Tibial nerve (tissue), 4 donors: ENCODE measurements around the gene HRC. TPM values are rescaled to one million over a fixed set of nuclear protein-coding genes. Genes with fewer than 3 reads are reported as not detected.

ENCODE experiments used
- DNase-seq, 2 donors: peaks; one replicate each; pipeline ENCODE4 v3.0.0-alpha.2; 2019; ENCODE audit warnings: low spot score in 2 of 2
- H3K27ac ChIP-seq, 4 donors: fragments of 200-600 bp; sonication (generic) in 3 of 4; one replicate each; pipeline ENCODE4 v1.5.1; 2017 to 2019; ENCODE audit warnings: mild to moderate bottlenecking in 1 of 4
- H3K27me3 ChIP-seq, 2 donors: fragments of 200-600 bp; sonication (generic) in 1 of 2; one replicate each; pipeline versions ENCODE4 v1.5.1 to v1.6.0; 2017 to 2019
- H3K36me3 ChIP-seq, 3 donors: fragments of 200-600 bp; sonication (generic); one replicate each; pipeline ENCODE4 v1.5.1; 2018 to 2019
- H3K4me1 ChIP-seq, 4 donors: fragments of 200-600 bp; sonication (generic) in 3 of 4; one replicate each; pipeline ENCODE4 v1.5.1; 2017 to 2019
- H3K4me3 ChIP-seq, 4 donors: fragments of 200-600 bp; sonication (generic) in 3 of 4; one replicate each; pipeline ENCODE4 v1.5.1; 2017 to 2019; ENCODE audit warnings: mild to moderate bottlenecking in 1 of 4, moderate library complexity in 1 of 4
- H3K9me3 ChIP-seq, 4 donors: fragments of 200-600 bp; sonication (generic) in 3 of 4; one replicate each; pipeline ENCODE4 v1.5.1; 2017 to 2019
- CTCF ChIP-seq, 5 experiments: fragments of 200-600 bp in 3 of 5; fragments of 450-650 bp in 2 of 5; sonication (generic) in 3 of 5; IDR thresholded peaks; one replicate each; pipeline ENCODE4 v1.5.1; 2016 to 2019; ENCODE audit warnings: antibody characterized with exemption in 5 of 5, mild to moderate bottlenecking in 3 of 5, moderate library complexity in 2 of 5
- EP300 ChIP-seq, 2 donors: sonication (generic); formaldehyde crosslinking; IDR thresholded peaks; one replicate each; pipeline ENCODE4 v1.6.1; 2017; ENCODE audit warnings: antibody characterized with exemption in 2 of 2, mild to moderate bottlenecking in 1 of 2
- POLR2A ChIP-seq, 2 donors: fragments of 450-650 bp; IDR thresholded peaks; one replicate each; pipeline ENCODE4 v1.6.1; 2017; ENCODE audit warnings: antibody characterized with exemption in 2 of 2, mild to moderate bottlenecking in 2 of 2, moderate library complexity in 2 of 2
- WGBS, 2 donors: methylation state at CpG; one replicate each; pipeline ENCODE4 v1.1.5; 2018; 5-methylcytosine and 5-hydroxymethylcytosine counted together
- total RNA-seq, 4 donors: library from RNA; depleted of rRNA; stranded (reverse); fragments of >200 nt; gene quantifications; one replicate each; pipeline ENCODE4 v1.1.0, GENCODE V29; 2016

Gene HRC
- total RNA-seq, 4 donors from 2014 or later, result 0.60 to 4.3 (median 2.6) TPM

GRCh38 chr19:49168421-49168820 is 13.2 kb upstream of the HRC start:
- peaks cover 0 to 12% (median 0%) of the 10 kb centered on the region in 4 donors for H3K4me1 ChIP-seq
- H3K27ac ChIP-seq, result no peak overlapping the region
- no peak overlapping the region for H3K4me3 ChIP-seq
- no peaks in the 10 kb centered on the region for H3K9me3 ChIP-seq
- DNase-seq, result no peak
- peaks cover 0 to 53% (median 0%) of the 10 kb centered on the region in 3 donors for H3K36me3 ChIP-seq
- WGBS, 2 donors, result 90 to 97% methylated on average over 23 of the region's 23 CpGs
- peaks cover 0 to 25% of the 10 kb centered on the region in 2 donors for H3K27me3 ChIP-seq
- TF ChIP-seq EP300 (IDR thresholded peaks at IDR 0.05), result no peak
- no peak for TF ChIP-seq POLR2A (IDR thresholded peaks at IDR 0.05)
- TF ChIP-seq CTCF (IDR thresholded peaks at IDR 0.05), result no peak

GRCh38 chr19:49167857-49168409 is 12.7 kb upstream of the HRC start:
- Histone ChIP-seq H3K9me3 (no peaks in the 10 kb centered on the region), H3K4me1 (peaks cover 0 to 12% (median 0%) of the 10 kb centered on the region in 4 donors), H3K4me3 (no peak overlapping the region), H3K27me3 (peaks cover 0 to 25% of the 10 kb centered on the region in 2 donors), H3K36me3 (peaks cover 0 to 48% (median 0%) of the 10 kb centered on the region in 3 donors), H3K27ac (no peak overlapping the region)
- TF ChIP-seq CTCF (IDR thresholded peaks at IDR 0.05), result no peak
- no peak for TF ChIP-seq EP300 (IDR thresholded peaks at IDR 0.05)
- TF ChIP-seq POLR2A (IDR thresholded peaks at IDR 0.05), result no peak
- WGBS, 2 donors, result 60 to 73% methylated on average over 21 to 25 of the region's 25 CpGs
- DNase-seq, result no peak

- no peaks in the 10 kb centered on the region for H3K9me3 ChIP-seq
- H3K27ac ChIP-seq, result peak overlapping the region in 2 of 4 donors; percentile 49 to 52
- TF ChIP-seq EP300 (IDR thresholded peaks at IDR 0.05), result no peak
- TF ChIP-seq POLR2A (IDR thresholded peaks at IDR 0.05), result no peak
- peaks cover 0 to 29% of the 10 kb centered on the region in 2 donors for H3K27me3 ChIP-seq
- H3K36me3 ChIP-seq, result peaks cover 0 to 27% (median 0%) of the 10 kb centered on the region in 3 donors
- WGBS, 2 donors, result 24 to 25% methylated on average over 16 to 30 of the region's 30 CpGs
- H3K4me3 ChIP-seq, result no peak overlapping the region
- DNase-seq, result no peak
- H3K4me1 ChIP-seq, result peaks cover 0 to 12% (median 0%) of the 10 kb centered on the region in 4 donors
Observed at GRCh38 chr19:49165865-49166301, 10.7 kb upstream of the HRC start.

GRCh38 chr19:49165111-49165750 is 10.0 kb upstream of the HRC start:
- Histone ChIP-seq H3K9me3 (no peaks in the 10 kb centered on the region), H3K27me3 (peaks cover 0 to 29% of the 10 kb centered on the region in 2 donors), H3K4me1 (peaks cover 0 to 12% (median 0%) of the 10 kb centered on the region in 4 donors), H3K36me3 (peaks cover 0 to 21% (median 0%) of the 10 kb centered on the region in 3 donors), H3K27ac (peak overlapping the region in 2 of 4 donors; percentile 49 to 52), H3K4me3 (no peak overlapping the region)
- TF ChIP-seq EP300 (IDR thresholded peaks at IDR 0.05) (no peak), POLR2A (IDR thresholded peaks at IDR 0.05) (no peak), CTCF (IDR thresholded peaks at IDR 0.05) (no peak)
- no peak for DNase-seq
- WGBS, 2 donors, result 46 to 54% methylated on average over 24 of the region's 24 CpGs

- H3K4me3 ChIP-seq, result no peak overlapping the region
- DNase-seq, result no peak
- no peak overlapping the region for H3K27ac ChIP-seq
- H3K36me3 ChIP-seq, result no peaks in the 10 kb centered on the region
- H3K27me3 ChIP-seq, result peaks cover 0 to 47% of the 10 kb centered on the region in 2 donors
- H3K4me1 ChIP-seq, result peaks cover 0 to 30% (median 10%) of the 10 kb centered on the region in 4 donors
- TF ChIP-seq EP300 (IDR thresholded peaks at IDR 0.05), result no peak
- TF ChIP-seq CTCF (IDR thresholded peaks at IDR 0.05), result no peak
- no peak for TF ChIP-seq POLR2A (IDR thresholded peaks at IDR 0.05)
- 52 to 54% methylated on average over 4 of the region's 4 CpGs for WGBS, 2 donors
- H3K9me3 ChIP-seq, result no peaks in the 10 kb centered on the region
Observed at GRCh38 chr19:49161987-49162386, 6.8 kb upstream of the HRC start.
